GM23248 (cell line): ENCODE data around the gene KNCN. TPM values are rescaled to one million over a fixed set of nuclear protein-coding genes. Genes with fewer than 3 reads are reported as not detected.

Experiments used
- DNase-seq: peaks from one replicate; pipeline ENCODE4 v3.0.0-alpha.2; 2015
- H2AFZ ChIP-seq: fragments of 200-600 bp; sonication (generic); 2 replicates; pipeline ENCODE4 v1.6.1; 2016; ENCODE audit warnings: antibody characterized with exemption
- H3F3A ChIP-seq: fragments of 200-600 bp; sonication (generic); 2 replicates; pipeline ENCODE4 v1.6.1; 2016; ENCODE audit warnings: mild to moderate bottlenecking, antibody characterized with exemption, mixed run types; ENCODE audit not compliant: insufficient read depth
- H3K27ac ChIP-seq: fragments of 200-600 bp; sonication (generic); 2 replicates; pipeline ENCODE4 v1.5.1; 2016; ENCODE audit warnings: mild to moderate bottlenecking
- H3K27me3 ChIP-seq: fragments of 200-600 bp; sonication (generic); replicated peaks from 2 replicates; pipeline ENCODE4 v1.6.1; 2016; ENCODE audit warnings: mild to moderate bottlenecking; ENCODE audit not compliant: insufficient read depth
- H3K36me3 ChIP-seq: fragments of 200-600 bp; sonication (generic); 2 replicates; pipeline ENCODE4 v1.6.1; 2016; ENCODE audit warnings: low read depth, mild to moderate bottlenecking
- H3K4me1 ChIP-seq: fragments of 200-600 bp; sonication (generic); 2 replicates; pipeline ENCODE4 v1.6.1; 2016; ENCODE audit warnings: mild to moderate bottlenecking; ENCODE audit not compliant: insufficient read depth
- H3K4me2 ChIP-seq: fragments of 200-600 bp; sonication (generic); one replicate; pipeline ENCODE4 v1.6.1; 2016; ENCODE audit warnings: mild to moderate bottlenecking; ENCODE audit not compliant: unreplicated experiment
- H3K4me3 ChIP-seq: fragments of 200-600 bp; sonication (generic); 2 replicates; pipeline ENCODE4 v1.5.1; 2016; ENCODE audit warnings: mild to moderate bottlenecking
- H3K79me2 ChIP-seq: fragments of 200-600 bp; sonication (generic); 2 replicates; pipeline ENCODE4 v1.6.1; 2016; ENCODE audit warnings: mild to moderate bottlenecking; ENCODE audit not compliant: insufficient read depth
- H3K9ac ChIP-seq: fragments of 200-600 bp; sonication (generic); 2 replicates; pipeline ENCODE4 v1.6.1; 2016; ENCODE audit warnings: mild to moderate bottlenecking
- H3K9me2 ChIP-seq: fragments of 200-600 bp; sonication (generic); 2 replicates; pipeline ENCODE4 v1.6.1; 2016; ENCODE audit warnings: mixed run types, mild to moderate bottlenecking, moderate library complexity; ENCODE audit not compliant: insufficient read depth
- H3K9me3 ChIP-seq: fragments of 200-600 bp; sonication (generic); one replicate; pipeline ENCODE4 v1.6.1; 2017; ENCODE audit warnings: low read depth
- H4K20me1 ChIP-seq: fragments of 200-600 bp; sonication (generic); 2 replicates; pipeline ENCODE4 v1.6.0; 2016; ENCODE audit not compliant: insufficient read depth
- EZH2 ChIP-seq: fragments of 200-600 bp; sonication (generic); IDR thresholded peaks from 2 replicates; pipeline ENCODE4 v1.6.1; 2018; ENCODE audit warnings: antibody characterized with exemption, mild to moderate bottlenecking; ENCODE audit not compliant: insufficient read depth, poor library complexity, severe bottlenecking
- EZH2phosphoT487 ChIP-seq: fragments of 200-600 bp; sonication (generic); IDR thresholded peaks from 2 replicates; pipeline ENCODE4 v1.6.1; 2018; ENCODE audit warnings: antibody characterized with exemption, moderate library complexity, mild to moderate bottlenecking, low read depth; ENCODE audit not compliant: insufficient read depth
- WGBS, 2 experiments: methylation state at CpG; one replicate each; pipeline ENCODE4 v1.1.6; 2015 to 2017; ENCODE audit warnings: low lambda C conversion rate in 2 of 2, low coverage in 1 of 2; ENCODE audit errors: missing lambda C conversion rate in 2 of 2; 5-methylcytosine and 5-hydroxymethylcytosine counted together
- in situ Hi-C: fragments of 300-500 bp; cut with MboI; formaldehyde crosslinking; loops from 2 replicates; pipeline ENCODE4 v1.15.0; 2020
- polyA plus RNA-seq: library from polyadenylated mRNA; unstranded; fragments of >200 nt; fragmentation: Nextera tagmentation; extraction: Ambion mirVana; gene quantifications from 2 replicates; pipeline ENCODE4 v1.2.1, GENCODE V29; 2016
- total RNA-seq: library from RNA; depleted of rRNA; stranded (reverse); fragments of >200 nt; shearing (Covaris generic); gene quantifications from 2 replicates; pipeline ENCODE4 v1.2.3, GENCODE V29; 2014

Gene KNCN
- total and polyA plus RNA-seq, 2 experiments from 2014 or later: not detected

DNA sequence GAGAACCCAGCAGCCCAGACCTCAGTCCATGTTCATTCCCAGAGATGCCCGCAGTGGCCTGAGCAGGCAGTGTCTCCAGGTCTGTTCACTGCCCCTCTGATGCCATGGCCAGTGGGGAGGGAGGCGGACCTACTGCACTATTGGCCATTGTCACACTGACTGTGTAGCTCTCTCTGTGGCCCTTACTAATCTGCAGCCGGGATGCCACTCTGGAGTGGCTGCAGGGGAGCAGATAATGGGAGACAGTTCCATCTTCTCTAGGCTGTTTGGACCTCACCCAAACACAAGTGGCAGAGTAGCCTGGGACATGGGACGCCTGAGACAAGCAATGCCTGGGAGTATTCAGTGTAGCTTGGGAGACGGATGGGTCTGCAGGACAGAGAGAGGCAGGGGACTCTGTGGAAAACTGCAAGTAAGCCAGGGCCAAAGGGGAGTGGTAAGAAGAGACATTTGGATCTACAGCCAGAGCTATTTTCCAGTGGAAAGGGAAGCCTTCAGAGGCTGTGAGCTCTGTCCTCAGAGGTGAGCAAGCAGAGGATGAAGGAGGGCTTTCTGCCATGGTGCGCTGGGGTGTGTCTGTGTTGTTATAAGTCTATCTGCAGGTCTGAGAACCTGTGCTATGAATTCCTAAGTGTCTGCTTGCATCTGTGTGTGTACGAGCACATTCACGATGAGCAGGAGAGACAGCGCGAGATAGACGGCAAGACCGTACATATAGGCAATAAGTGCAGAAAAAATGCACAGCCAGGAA is 35.1 kb downstream of the KNCN start:
- Histone ChIP-seq H4K20me1 (no peaks in the 10 kb centered on the region), H2AFZ (no peak overlapping the region), H3K4me2 (no peak overlapping the region), H3K27me3 (no peaks in the 10 kb centered on the region), H3K4me3 (no peak overlapping the region), H3K36me3 (no peaks in the 10 kb centered on the region), H3K9me3 (no peaks in the 10 kb centered on the region), H3K9ac (no peak overlapping the region), H3K79me2 (no peaks in the 10 kb centered on the region), H3K4me1 (peaks cover 17% of the 10 kb centered on the region), H3K9me2 (no peaks in the 10 kb centered on the region), H3K27ac (no peak overlapping the region), H3F3A (peaks cover 9% of the 10 kb centered on the region; the same call in 1 of the 2 replicates)
- TF ChIP-seq EZH2phosphoT487 (no peak), EZH2 (no peak)
- in situ Hi-C loops: no loop called here
- no peak for DNase-seq
- WGBS, 2 experiments: 80 to 83% methylated on average over 12 of the region's 12 CpGs

DNA sequence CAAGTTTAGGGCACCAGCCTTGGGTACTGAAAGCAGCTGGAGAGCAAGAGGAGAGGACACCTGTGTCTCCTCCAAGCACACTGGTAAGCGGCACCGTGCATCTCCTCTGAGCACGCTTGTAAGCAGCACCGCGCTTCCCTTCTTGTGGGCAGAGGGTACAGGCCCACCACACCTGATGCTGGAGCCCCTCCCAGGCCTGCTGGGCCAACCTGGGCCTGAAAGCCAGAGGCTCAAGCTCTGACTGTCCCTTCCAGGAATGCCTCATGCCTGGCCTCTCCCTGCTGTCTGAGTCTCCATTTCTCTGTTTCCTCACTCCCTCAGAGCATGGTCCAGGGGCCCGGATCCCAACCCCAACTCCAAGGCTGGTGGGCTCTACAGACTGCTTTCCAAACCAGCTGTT is 35.9 kb downstream of the KNCN start:
- H4K20me1 ChIP-seq: no peaks in the 10 kb centered on the region
- H3K4me2 ChIP-seq: no peak overlapping the region
- H3K9me2 ChIP-seq: no peaks in the 10 kb centered on the region
- no peaks in the 10 kb centered on the region for H3K9me3 ChIP-seq
- no peak for DNase-seq
- no peaks in the 10 kb centered on the region for H3K79me2 ChIP-seq
- no peak overlapping the region for H2AFZ ChIP-seq
- peaks cover under 1% of the 10 kb centered on the region; the same call in 1 of the 2 replicates for H3F3A ChIP-seq
- no peak for TF ChIP-seq EZH2phosphoT487
- no peak for TF ChIP-seq EZH2
- no peak overlapping the region for H3K9ac ChIP-seq
- in situ Hi-C loops: no loop called here
- H3K27me3 ChIP-seq: no peaks in the 10 kb centered on the region
- H3K4me3 ChIP-seq: no peak overlapping the region
- H3K27ac ChIP-seq: no peak overlapping the region
- H3K36me3 ChIP-seq: no peaks in the 10 kb centered on the region
- WGBS, 2 experiments: 94 to 96% methylated on average over 6 of the region's 6 CpGs
- peaks cover 9% of the 10 kb centered on the region for H3K4me1 ChIP-seq

DNA sequence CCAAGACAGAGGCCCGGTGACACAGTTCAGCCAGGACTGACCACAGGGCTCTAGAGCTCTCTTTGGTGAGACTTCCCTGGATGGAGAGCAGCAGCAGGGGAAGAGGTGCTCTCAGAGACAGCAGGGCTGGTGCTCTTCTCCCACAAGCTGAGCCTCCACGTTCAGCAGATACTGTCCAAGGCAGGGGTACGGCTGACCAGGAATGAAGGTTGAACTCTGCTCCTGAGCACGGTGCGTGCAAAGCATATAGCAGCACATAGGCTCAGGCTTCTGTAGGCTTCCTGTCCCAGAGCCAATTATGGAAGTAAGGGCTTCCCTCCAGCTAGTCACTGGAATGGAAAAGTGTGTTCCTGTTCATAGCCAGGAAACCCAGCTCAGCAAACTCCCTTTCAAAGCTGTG is 37.9 kb downstream of the KNCN start:
- no peak overlapping the region for H3K9ac ChIP-seq
- no peak overlapping the region for H3K4me2 ChIP-seq
- no peaks in the 10 kb centered on the region for H3K27me3 ChIP-seq
- no peak overlapping the region for H2AFZ ChIP-seq
- H3K79me2 ChIP-seq: no peaks in the 10 kb centered on the region
- H3K27ac ChIP-seq: no peak overlapping the region
- no peaks in the 10 kb centered on the region for H4K20me1 ChIP-seq
- H3K36me3 ChIP-seq: no peaks in the 10 kb centered on the region
- no peak overlapping the region for H3K4me3 ChIP-seq
- WGBS, 2 experiments: 83 to 85% methylated on average over 5 of the region's 5 CpGs
- in situ Hi-C loops: no loop called here
- H3F3A ChIP-seq: no peaks in the 10 kb centered on the region
- TF ChIP-seq EZH2phosphoT487: no peak
- TF ChIP-seq EZH2: no peak
- DNase-seq: no peak
- no peaks in the 10 kb centered on the region for H3K9me3 ChIP-seq
- H3K9me2 ChIP-seq: no peaks in the 10 kb centered on the region
- H3K4me1 ChIP-seq: peaks cover 8% of the 10 kb centered on the region

DNA sequence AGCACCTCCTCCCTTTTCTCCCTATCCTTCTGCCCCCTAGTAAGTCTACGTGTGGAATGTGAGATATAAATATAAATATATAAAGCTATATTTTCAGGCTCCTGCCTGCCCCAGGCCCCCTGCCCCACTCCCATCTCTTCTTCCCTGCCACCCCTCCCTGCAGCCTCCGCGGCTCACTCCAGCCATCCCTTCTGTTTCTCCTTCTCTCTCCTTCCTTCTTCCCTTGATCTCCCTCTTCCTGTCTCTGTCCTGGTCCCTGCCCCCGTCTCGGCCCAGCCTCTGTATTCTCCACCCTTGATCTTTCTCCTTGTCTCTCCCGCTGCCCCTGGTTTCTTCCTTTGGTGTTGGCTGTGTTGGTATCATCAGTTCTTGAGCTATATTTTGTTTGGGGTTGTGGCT is 38.7 kb downstream of the KNCN start:
- H3K9me3 ChIP-seq: no peaks in the 10 kb centered on the region
- 60 to 63% methylated on average over 4 to 6 of the region's 6 CpGs for WGBS, 2 experiments
- H3F3A ChIP-seq: no peaks in the 10 kb centered on the region
- H3K9ac ChIP-seq: no peak overlapping the region
- TF ChIP-seq EZH2phosphoT487: no peak
- no peak for TF ChIP-seq EZH2
- no peak for DNase-seq
- H3K9me2 ChIP-seq: no peaks in the 10 kb centered on the region
- H3K36me3 ChIP-seq: no peaks in the 10 kb centered on the region
- H3K4me1 ChIP-seq: peaks cover 8% of the 10 kb centered on the region
- H2AFZ ChIP-seq: no peak overlapping the region
- H3K79me2 ChIP-seq: no peaks in the 10 kb centered on the region
- H4K20me1 ChIP-seq: no peaks in the 10 kb centered on the region
- in situ Hi-C loops: no loop called here
- H3K27ac ChIP-seq: no peak overlapping the region
- H3K4me3 ChIP-seq: no peak overlapping the region
- H3K27me3 ChIP-seq: no peaks in the 10 kb centered on the region
- no peak overlapping the region for H3K4me2 ChIP-seq
